ENCODE data around the gene TAF1.
"Not testable (repeated sequence)": the region's sequence is repeated elsewhere in the genome, so short reads cannot be mapped to it uniquely, and the experiment has no call there.

- not testable (repeated sequence) for TF ChIP-seq CTCF (IDR thresholded peaks at IDR 0.05); POLR2AphosphoS5 (IDR thresholded peaks at IDR 0.05; ENCODE audit: low read depth, low read length); TCF7L2 (IDR thresholded peaks at IDR 0.05; ENCODE audit: low read depth, low read length); REST (IDR thresholded peaks at IDR 0.05; ENCODE audit: insufficient read depth in 1 of 2, low read depth in 2 of 2, low read length in 1 of 2)
Observed at GRCh38 chrX:71416260-71416659, 50.1 kb downstream of the TAF1 start.
